HL-60/S4 treated with retinoic acid at 250 ng/mL for 4 days and 3 days (cell line): ENCODE data around the gene PPP1R14C.

ENCODE experiments used
- in situ Hi-C: fragments of 300-500 bp; cut with MboI; formaldehyde crosslinking; loops from 2 replicates; pipeline ENCODE4 v1.7.0; 2022; ENCODE audit warnings: low sequenced_read_pairs

Gene PPP1R14C

DNA sequence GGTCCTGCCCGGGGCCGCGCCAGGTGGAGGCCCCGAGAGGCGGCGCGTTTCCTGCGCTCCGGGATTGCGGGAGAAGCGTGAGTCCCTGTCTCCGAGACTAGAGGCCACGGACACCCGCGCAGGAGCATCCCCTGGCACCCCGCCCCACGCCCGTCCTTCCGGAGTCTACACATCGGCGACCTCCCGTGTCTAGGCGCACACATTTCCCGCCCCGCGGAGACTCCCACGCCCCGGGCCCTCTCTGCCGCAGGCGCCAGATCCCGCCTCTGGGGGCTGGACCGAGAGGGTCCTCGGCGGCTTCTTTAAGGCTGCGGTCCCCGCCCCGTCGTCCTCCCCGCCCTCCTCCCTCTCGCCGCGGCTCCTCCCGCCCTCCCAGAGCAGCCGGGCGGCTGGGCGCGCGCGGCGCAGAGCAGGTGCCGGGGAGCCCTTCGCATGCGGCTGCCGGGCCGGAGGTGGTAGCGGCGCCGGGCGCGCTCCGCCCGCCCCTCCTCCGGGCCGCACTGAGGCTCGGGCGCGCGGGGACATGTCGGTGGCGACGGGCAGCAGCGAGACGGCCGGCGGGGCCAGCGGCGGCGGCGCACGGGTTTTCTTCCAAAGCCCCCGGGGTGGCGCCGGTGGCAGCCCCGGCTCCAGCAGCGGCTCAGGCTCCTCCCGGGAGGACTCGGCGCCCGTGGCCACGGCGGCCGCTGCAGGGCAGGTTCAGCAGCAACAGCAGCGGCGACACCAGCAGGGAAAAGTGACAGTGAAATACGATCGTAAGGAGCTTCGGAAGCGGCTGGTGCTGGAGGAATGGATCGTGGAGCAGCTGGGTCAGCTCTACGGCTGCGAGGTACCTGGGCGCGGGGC is at the start of gene PPP1R14C:
PPP1R14C (plus strand) TSS at position 375 of the 846 bp plus-strand sequence; CDS start at position 524, 149 bp downstream.
- in situ Hi-C loops: no loop called here

GRCh38 chr6:150093397-150093796 is 49.4 kb upstream of the PPP1R14C start:
- in situ Hi-C loops: no loop called here

DNA sequence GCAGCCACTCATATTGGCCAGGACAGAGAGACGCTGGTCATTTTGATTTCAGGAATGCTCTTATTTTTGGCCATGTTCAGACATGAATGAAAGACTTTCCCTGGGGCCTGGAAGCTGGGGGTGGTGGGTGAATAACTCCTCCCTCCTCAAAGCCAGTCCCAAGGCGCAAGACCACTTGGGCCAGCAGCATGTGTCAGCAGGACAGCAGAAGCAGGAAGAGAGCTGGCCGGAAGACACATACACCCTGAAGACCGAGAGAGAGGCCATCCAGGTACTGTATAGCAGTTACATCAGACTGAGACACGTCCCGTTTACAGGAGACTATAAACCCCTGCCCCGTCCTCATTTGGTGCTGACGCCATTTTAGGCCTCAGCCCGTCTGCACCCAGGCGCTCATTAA is 44.7 kb upstream of the PPP1R14C start:
- in situ Hi-C loops: no loop called here

GRCh38 chr6:150099546-150099945 is 43.3 kb upstream of the PPP1R14C start:
- in situ Hi-C loops: no loop called here

DNA sequence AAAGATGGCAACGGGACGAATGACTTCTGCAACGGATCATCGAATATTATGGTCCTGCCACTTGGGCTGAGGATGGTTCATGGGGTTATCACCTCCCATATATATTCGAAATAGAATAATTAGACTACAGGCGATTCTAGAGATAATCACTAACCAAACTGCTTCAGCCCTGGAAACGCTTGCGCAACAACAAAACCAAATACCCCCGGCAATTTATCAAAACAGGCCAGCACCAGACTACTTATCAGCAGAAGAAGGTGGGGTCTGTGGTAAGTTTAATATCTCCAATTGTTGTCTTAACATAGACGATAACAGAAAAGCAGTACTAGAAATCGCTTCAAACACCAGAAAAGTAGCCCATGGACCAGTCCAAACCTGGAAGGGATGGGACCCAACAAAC is 42.9 kb upstream of the PPP1R14C start:
- in situ Hi-C loops: no loop called here

- in situ Hi-C loops: no loop called here
Observed at GRCh38 chr6:150100745-150101144, 42.1 kb upstream of the PPP1R14C start.

GRCh38 chr6:150102750-150103270 is 40.0 kb upstream of the PPP1R14C start:
- in situ Hi-C loops: no loop called here

DNA sequence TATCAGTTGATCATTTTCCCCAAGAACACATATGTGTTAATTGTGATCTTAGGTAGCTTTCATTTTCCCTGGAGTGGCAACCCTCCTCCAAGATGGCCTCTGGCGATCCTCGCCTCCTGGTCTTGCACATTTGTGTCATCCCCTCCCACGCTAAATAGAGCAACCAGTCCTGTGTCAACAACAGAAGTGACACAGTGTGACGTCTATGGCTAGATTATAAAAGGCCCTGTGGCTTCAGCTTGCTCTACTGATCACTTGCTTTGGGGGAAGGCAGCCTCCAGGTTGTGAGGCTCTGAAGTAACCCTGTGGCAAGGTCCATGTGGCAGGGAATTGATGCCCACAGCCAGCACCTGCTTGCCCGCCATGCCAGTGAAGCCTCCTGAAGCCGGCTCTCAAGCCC is 30.6 kb upstream of the PPP1R14C start:
- in situ Hi-C loops: no loop called here

DNA sequence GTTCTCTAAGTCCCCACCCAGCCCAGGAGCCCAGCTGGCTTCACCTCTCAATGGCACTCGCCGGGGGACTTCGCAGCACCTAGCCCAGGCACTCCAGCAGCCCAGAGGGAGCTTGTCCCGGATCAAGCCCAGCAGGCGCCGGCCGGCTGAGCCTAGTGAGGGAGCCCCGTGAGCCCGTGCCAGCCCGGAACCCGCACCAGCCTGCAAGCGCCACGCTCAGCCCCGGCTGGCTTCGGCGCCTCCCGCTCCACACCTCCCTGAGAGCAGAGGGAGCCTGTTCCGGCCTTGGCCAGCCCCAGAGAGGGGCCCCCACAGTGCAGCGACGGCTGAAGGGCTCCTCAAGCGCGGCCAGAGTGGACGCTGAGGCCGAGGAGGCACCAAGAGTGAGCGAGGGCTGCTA is 27.1 kb upstream of the PPP1R14C start:
- in situ Hi-C loops: no loop called here

DNA sequence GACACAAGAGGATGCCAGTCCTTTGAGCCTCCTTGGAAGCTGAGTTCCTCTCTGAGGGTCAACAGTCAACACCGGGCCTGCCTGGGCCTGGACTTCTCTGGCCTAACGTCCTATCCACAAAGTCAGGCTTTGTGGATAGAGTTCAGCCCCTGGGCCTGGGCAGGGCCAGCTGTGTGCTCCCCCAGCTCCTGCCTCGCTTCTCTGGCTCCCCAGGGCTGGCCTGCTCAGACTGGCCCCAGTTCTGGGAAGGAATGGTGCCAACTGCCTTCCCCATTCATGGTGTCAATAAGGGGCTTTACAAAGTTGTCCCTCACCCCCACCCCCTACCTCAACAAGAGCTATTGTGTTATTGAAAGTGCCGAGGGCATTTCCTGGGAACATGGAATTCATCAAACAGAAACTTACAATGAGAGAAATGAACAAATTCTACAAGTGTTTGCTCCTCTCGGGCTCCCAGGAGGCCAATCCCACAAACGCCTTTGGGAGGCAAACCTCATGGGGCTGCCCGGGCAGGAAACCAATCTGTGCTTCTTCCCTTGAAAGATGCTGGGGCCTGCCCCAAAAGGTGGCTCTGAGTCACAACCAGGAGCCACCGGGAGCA is 26.5 kb upstream of the PPP1R14C start:
- in situ Hi-C loops: no loop called here

DNA sequence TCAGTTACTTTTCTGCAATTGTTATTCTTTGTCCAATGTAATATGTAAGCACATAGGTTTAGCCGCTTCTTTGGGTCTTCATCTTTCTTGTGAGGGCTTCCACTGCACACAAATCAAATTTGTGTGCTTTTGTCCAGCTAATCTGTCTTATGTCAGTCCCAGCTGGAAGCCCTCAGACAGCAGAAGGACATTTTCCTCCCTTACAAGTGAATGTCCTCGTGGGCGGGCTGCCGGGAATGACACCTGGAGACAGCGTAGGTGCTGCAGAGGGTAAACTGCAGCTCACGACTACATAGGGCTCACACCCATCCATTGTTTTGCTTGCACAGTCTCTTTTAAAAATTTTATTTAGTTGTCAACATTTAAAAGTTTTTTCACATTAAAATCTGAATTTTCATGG is 24.6 kb upstream of the PPP1R14C start:
- in situ Hi-C loops: no loop called here

- in situ Hi-C loops: no loop called here
Observed at GRCh38 chr6:150118627-150119026, 24.2 kb upstream of the PPP1R14C start.

GRCh38 chr6:150119173-150119572 is 23.7 kb upstream of the PPP1R14C start:
- in situ Hi-C loops: no loop called here

DNA sequence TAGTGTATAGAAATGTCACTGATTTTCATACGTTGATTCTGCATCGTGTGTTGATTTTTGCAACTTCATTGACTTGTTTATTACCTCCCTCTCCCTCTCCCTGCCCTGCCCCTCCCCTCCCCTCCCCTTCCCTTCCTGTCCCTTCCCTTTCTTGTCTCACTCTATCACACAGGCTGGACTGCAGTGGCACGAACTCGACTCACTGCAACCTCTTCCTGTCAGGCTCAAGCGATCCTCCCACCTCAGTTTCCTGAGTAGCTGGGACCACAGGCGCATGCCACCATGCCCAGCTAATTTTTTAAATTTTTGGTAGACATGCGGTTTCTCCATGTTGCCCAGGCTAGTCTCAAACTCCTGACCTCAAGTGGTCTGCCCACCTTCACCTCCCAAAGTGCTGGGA is 19.2 kb upstream of the PPP1R14C start:
- in situ Hi-C loops: no loop called here

GRCh38 chr6:150124235-150124634 is 18.6 kb upstream of the PPP1R14C start:
- in situ Hi-C loops: no loop called here

DNA sequence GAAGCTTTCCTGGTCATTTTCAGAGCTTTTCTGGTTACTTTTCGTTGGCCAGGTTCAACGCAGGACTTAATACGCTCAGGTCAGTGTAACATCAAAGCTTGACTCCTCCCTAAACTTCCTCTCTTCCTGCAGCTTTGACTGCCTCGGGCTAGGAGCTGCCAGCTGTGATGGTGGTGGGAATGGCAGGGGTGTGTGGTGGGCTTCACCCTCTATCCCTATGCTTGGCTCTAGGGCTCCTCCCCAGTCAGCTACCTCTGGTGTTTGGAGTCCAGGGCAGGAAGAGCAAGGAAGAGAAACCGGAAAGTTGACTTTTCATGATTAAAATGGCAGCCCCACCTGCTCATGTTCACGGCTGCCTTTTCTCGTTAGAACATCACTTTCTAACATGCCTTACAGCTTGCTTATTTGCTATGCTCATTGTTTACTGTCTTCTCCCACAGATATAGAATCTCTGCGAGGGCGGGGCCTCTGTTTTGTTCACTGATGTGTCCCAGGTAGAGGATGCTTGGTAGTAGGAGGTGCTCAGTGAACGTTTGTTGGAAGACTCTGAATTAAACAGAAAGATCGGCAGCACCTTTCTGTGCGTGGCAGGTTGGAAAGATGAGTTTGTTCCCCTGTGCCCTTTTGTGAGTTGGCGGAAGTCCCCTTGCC is 16.1 kb upstream of the PPP1R14C start:
- in situ Hi-C loops: no loop called here

DNA sequence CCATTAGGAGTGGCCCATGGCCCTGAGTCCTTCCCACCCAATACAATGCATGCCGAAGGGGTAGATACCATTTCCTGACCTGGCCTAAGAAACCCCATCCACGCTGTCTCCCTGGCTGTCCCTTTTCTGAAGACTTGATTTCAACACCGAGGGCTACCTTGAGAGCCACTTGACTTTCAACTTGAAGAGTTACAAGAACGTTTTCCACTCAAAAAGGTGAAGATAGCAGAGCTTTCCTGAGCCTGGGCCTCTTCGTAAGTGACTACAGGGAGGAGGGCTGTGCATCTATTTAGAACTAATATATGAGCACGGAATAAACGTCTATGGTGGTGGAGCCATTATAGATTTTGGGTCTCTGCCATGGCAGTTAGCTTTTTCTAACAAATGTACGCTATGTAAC is 14.4 kb upstream of the PPP1R14C start:
- in situ Hi-C loops: no loop called here

- in situ Hi-C loops: no loop called here
Observed at GRCh38 chr6:150129616-150130505, 13.0 kb upstream of the PPP1R14C start.

DNA sequence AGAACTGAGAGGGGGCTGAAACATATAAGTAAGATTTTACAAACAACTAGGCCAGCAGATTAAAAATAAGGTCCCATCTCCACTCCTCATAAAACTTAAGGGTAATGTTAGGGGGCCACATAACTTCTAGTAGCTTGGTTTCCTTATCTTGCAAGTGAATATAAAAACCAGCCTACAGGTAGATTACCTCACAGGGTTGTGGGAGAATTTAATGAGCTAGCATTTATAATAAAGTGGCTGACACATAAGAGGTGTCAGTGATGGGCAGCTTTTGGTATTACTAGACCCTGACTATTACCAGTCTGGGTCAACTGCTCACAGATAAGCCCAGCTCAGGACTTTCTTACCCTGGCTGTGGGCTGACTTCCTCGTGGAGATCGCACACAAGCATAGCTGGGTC is 9.2 kb upstream of the PPP1R14C start:
- in situ Hi-C loops: no loop called here

- in situ Hi-C loops: no loop called here
Observed at GRCh38 chr6:150134280-150134920, 8.4 kb upstream of the PPP1R14C start.
